ENCODE data around the gene MAGEB4.

MAGEB4 gene

GRCh38 chrX:30280428-30280827 lies 38.6 kb downstream of the MAGEB4 start:
- DNase-seq (ENCODE audit: low read depth): no peak
- no peak for TF ChIP-seq CTCF (IDR thresholded peaks at IDR 0.05; ENCODE audit: low read depth, low read length, missing control alignments)
- in situ Hi-C loops (cut with HindIII; ENCODE audit: low sequenced_read_pairs): no loop called here
- H3K4me3 ChIP-seq (ENCODE audit: low read depth, low read length): no peak overlapping the region

DNA sequence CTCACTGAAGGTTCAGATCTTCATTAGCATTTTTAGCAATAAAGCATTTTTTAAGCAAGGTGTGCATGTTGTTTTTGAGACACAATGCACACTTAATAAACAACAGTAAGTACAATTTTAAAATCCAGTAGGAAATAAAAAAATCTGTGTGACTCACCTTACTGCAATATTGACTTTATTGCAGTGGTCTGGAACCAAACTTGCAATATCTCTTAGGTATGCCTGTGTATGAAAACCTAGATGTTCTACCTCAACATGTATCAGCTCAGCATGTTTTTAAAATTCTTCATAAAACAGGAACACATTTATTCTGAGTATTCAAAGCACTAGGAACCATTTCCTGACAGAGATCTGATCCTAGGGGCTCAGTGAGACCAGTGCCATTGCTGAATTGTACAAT lies 40.7 kb downstream of the MAGEB4 start:
- H3K4me3 ChIP-seq (ENCODE audit: low read depth, low read length): no peak overlapping the region
- in situ Hi-C loops (cut with HindIII; ENCODE audit: low sequenced_read_pairs): no loop called here
- no peak for DNase-seq (ENCODE audit: low read depth)
- no peak for TF ChIP-seq CTCF (IDR thresholded peaks at IDR 0.05; ENCODE audit: low read depth, low read length, missing control alignments)

DNA sequence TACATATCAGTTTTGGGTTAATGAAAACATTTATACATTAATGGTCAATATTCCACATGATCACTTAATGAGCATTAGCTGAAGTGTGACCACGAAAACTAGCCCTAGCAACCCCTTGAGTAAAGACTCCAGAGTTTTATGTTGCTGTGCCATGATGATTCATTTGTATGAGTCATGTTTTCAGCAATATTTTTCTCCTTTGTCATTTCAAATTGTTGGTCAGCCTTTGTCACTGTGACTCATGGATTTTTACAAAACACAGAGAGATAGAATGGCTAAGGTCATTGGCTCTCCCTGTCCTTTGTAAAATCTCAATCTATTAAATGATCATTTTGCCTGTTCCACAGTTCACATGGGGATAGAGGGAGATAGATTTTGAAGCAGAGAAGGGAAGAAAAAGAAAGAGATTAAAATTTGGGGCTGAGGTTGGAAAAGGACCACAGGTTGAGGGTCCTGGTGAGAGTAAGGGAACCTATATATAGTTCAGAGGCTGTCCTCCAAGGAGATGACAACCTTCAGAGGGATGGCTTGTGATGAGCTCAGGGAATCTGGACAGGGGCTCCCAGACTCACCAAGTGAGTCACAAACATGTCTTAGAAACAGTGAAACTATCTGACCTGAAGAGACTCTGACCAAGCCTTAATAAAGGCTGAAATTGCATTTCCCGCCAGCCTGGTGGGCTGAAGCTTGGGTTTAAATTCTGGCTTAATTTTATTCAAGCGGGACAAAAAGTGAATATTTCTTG lies 41.8 kb downstream of the MAGEB4 start:
- in situ Hi-C loops (cut with HindIII; ENCODE audit: low sequenced_read_pairs): no loop called here
- DNase-seq (ENCODE audit: low read depth): peak; percentile 74
- no peak overlapping the region for H3K4me3 ChIP-seq (ENCODE audit: low read depth, low read length)
- no peak for TF ChIP-seq CTCF (IDR thresholded peaks at IDR 0.05; ENCODE audit: low read depth, low read length, missing control alignments)

Data from astrocyte of the cerebellum (primary cell).